Mammary epithelial cell (primary cell): ENCODE measurements around the gene PIK3CG.
"Not testable (repeated sequence)": the region's sequence is repeated elsewhere in the genome, so short reads cannot be mapped to it uniquely, and the experiment has no call there.

Experiments
- CTCF ChIP-seq, 2 donors: IDR thresholded peaks in 1 of 2; conservative IDR thresholded peaks in 1 of 2; 2 replicates each; pipeline ENCODE4 v1.5.1; 2011 to 2012; ENCODE audit warnings: inconsistent platforms in 2 of 2, low read length in 2 of 2, mild to moderate bottlenecking in 2 of 2, control low read depth in 1 of 2, low read depth in 1 of 2; ENCODE audit not compliant: insufficient read depth in 1 of 2; ENCODE audit errors: extremely low read depth in 1 of 2
- EZH2 ChIP-seq: IDR thresholded peaks from 2 replicates; pipeline ENCODE4 v1.6.1; 2012; ENCODE audit warnings: low read length, inconsistent platforms, borderline replicate concordance

GRCh38 chr7:106924468-106924867 is 59.4 kb downstream of the PIK3CG start:
- TF ChIP-seq CTCF (conservative IDR thresholded peaks at IDR 0.05 in 1 of 2, IDR thresholded peaks at IDR 0.05 in 1 of 2; ENCODE audit: extremely low read depth in 1 of 2, insufficient read depth in 1 of 2, low read depth in 1 of 2, low read length in 2 of 2); EZH2: not testable (repeated sequence)
